ENCODE results near the gene LRBA.

Gene LRBA

DNA sequence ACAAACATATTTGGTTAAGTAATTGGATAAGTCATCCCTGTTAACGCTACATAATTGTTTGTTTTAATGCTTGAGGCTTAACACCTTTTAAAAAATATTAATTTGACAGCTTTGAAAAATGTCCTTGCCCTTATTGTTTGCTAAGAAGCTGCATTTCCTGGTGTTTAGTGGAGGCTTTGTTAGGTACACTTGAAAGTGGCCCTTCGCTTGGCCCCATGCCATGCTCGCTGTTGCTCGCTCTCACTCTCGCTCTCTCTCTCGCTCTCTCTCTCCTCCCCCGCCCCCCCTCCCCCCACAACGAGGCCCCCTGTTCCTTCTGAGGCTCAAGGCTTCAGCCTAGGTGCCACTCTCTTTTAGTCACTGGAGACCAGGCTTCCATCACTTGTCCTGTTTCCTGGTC lies 797.3 kb downstream of the LRBA start:
- Histone ChIP-seq H3K79me1 (ENCODE audit: low read depth, low read length) (no peaks in the 10 kb centered on the region), H3K4ac (ENCODE audit: low read length) (no peak overlapping the region), H3K9me3 (replicated peaks in 1 of 2; ENCODE audit: control insufficient read depth in 2 of 2, insufficient read depth in 1 of 2, low read depth in 1 of 2, low read length in 2 of 2) (no peaks in the 10 kb centered on the region), H3K4me3 (ENCODE audit: low read length in 2 of 2) (no peak overlapping the region), H3K18ac (ENCODE audit: low read length) (no peak overlapping the region), H3K4me1 (ENCODE audit: control insufficient read depth in 2 of 2, insufficient read depth in 1 of 2, low read depth in 1 of 2, low read length in 2 of 2) (peaks cover 6 to 17% of the 10 kb centered on the region in 2 donors), H2BK120ac (ENCODE audit: low read depth, low read length) (no peak overlapping the region), H3K4me2 (ENCODE audit: insufficient read depth, low read length, poor library complexity, severe bottlenecking) (no peak overlapping the region), H3K27me3 (ENCODE audit: control insufficient read depth in 3 of 3, insufficient read depth in 3 of 3, low read depth in 1 of 3, low read length in 3 of 3) (no peaks in the 10 kb centered on the region), H3K27ac (replicated peaks; ENCODE audit: low read length) (no peak overlapping the region), H2AK5ac (ENCODE audit: low read depth, low read length) (no peak overlapping the region), H2BK12ac (ENCODE audit: low read length) (no peak overlapping the region), H2BK15ac (ENCODE audit: low read length) (no peak overlapping the region), H3K23ac (ENCODE audit: low read depth, low read length, poor library complexity) (no peak overlapping the region), H2BK5ac (ENCODE audit: low read length) (no peak overlapping the region), H3K36me3 (replicated peaks in 1 of 2; ENCODE audit: control insufficient read depth in 2 of 2, insufficient read depth in 2 of 2, low read length in 2 of 2) (peaks cover 0 to 12% of the 10 kb centered on the region in 2 donors), H4K8ac (ENCODE audit: low read depth, low read length) (no peak overlapping the region), H3K9ac (ENCODE audit: low read depth, low read length, poor library complexity) (no peak overlapping the region), H3K14ac (ENCODE audit: low read length) (no peak overlapping the region), H2AFZ (ENCODE audit: low read length) (no peak overlapping the region), H4K91ac (ENCODE audit: low read depth, low read length, poor library complexity) (no peak overlapping the region)
- DNase-seq (ENCODE audit: low spot score): no peak
- no CpG with 5 or more reads among the region's 8 CpGs for WGBS, 2 donors (ENCODE audit: extremely low coverage in 2 of 2, insufficient read length in 2 of 2, insufficient replicate concordance in 1 of 2)

- H2BK120ac ChIP-seq (ENCODE audit: low read depth, low read length): no peak overlapping the region
- WGBS, 2 donors (ENCODE audit: extremely low coverage in 2 of 2, insufficient read length in 2 of 2, insufficient replicate concordance in 1 of 2): no CpG with 5 or more reads among the region's 3 CpGs
- DNase-seq (ENCODE audit: low spot score): peak; percentile 23
Observed at GRCh38 chr4:150217192-150217591, 797.9 kb downstream of the LRBA start.

DNA sequence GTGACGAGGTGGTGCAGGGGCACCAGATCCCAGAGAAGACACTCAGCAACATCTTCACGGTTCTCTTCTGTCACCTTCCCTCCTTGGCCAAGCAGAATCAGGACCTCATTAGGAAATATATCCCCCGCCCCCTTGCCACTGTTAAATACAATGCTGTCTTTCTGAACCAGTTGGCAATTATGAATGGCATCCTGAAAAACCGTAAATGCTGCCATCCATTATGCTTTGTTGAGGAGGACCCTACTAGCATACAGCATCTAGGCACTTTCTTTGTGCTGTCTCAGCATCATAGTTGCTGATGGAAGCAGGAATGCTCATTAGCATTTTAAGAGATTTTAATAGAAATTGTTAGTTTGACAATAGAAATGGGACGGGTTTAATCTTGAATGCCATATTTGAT lies 798.4 kb downstream of the LRBA start:
- no peak overlapping the region for H3K4me3 ChIP-seq (ENCODE audit: low read length in 2 of 2)
- H3K4me2 ChIP-seq (ENCODE audit: insufficient read depth, low read length, poor library complexity, severe bottlenecking): no peak overlapping the region
- no peak overlapping the region for H4K91ac ChIP-seq (ENCODE audit: low read depth, low read length, poor library complexity)
- no peak overlapping the region for H2BK5ac ChIP-seq (ENCODE audit: low read length)
- peak overlapping the region; percentile 42 for H3K18ac ChIP-seq (ENCODE audit: low read length)
- H3K4me1 ChIP-seq (ENCODE audit: control insufficient read depth in 2 of 2, insufficient read depth in 1 of 2, low read depth in 1 of 2, low read length in 2 of 2): peaks cover 6 to 17% of the 10 kb centered on the region in 2 donors
- no peak overlapping the region for H3K14ac ChIP-seq (ENCODE audit: low read length)
- H3K23ac ChIP-seq (ENCODE audit: low read depth, low read length, poor library complexity): no peak overlapping the region
- no peak overlapping the region for H2AFZ ChIP-seq (ENCODE audit: low read length)
- DNase-seq (ENCODE audit: low spot score): no peak
- H2BK12ac ChIP-seq (ENCODE audit: low read length): no peak overlapping the region
- no peak overlapping the region for H3K9ac ChIP-seq (ENCODE audit: low read depth, low read length, poor library complexity)
- no peaks in the 10 kb centered on the region for H3K27me3 ChIP-seq (ENCODE audit: control insufficient read depth in 3 of 3, insufficient read depth in 3 of 3, low read depth in 1 of 3, low read length in 3 of 3)
- H3K4ac ChIP-seq (ENCODE audit: low read length): no peak overlapping the region
- WGBS, 2 donors (ENCODE audit: extremely low coverage in 2 of 2, insufficient read length in 2 of 2, insufficient replicate concordance in 1 of 2): no CpG with 5 or more reads among the region's 5 CpGs
- no peaks in the 10 kb centered on the region for H3K79me1 ChIP-seq (ENCODE audit: low read depth, low read length)
- H3K27ac ChIP-seq (replicated peaks; ENCODE audit: low read length): no peak overlapping the region
- H4K8ac ChIP-seq (ENCODE audit: low read depth, low read length): no peak overlapping the region
- H3K9me3 ChIP-seq (replicated peaks in 1 of 2; ENCODE audit: control insufficient read depth in 2 of 2, insufficient read depth in 1 of 2, low read depth in 1 of 2, low read length in 2 of 2): no peaks in the 10 kb centered on the region
- H3K36me3 ChIP-seq (replicated peaks in 1 of 2; ENCODE audit: control insufficient read depth in 2 of 2, insufficient read depth in 2 of 2, low read length in 2 of 2): peaks cover 0 to 3% of the 10 kb centered on the region in 2 donors
- no peak overlapping the region for H2BK120ac ChIP-seq (ENCODE audit: low read depth, low read length)
- H2AK5ac ChIP-seq (ENCODE audit: low read depth, low read length): no peak overlapping the region
- no peak overlapping the region for H2BK15ac ChIP-seq (ENCODE audit: low read length)

More at GRCh38 chr4:150217192-150217591, 797.9 kb downstream of the LRBA start:
- no peak overlapping the region for H4K8ac ChIP-seq (ENCODE audit: low read depth, low read length)
- no peak overlapping the region for H3K4me2 ChIP-seq (ENCODE audit: insufficient read depth, low read length, poor library complexity, severe bottlenecking)
- H2AK5ac ChIP-seq (ENCODE audit: low read depth, low read length): no peak overlapping the region
- no peaks in the 10 kb centered on the region for H3K9me3 ChIP-seq (replicated peaks in 1 of 2; ENCODE audit: control insufficient read depth in 2 of 2, insufficient read depth in 1 of 2, low read depth in 1 of 2, low read length in 2 of 2)
- H2BK12ac ChIP-seq (ENCODE audit: low read length): no peak overlapping the region
- H3K23ac ChIP-seq (ENCODE audit: low read depth, low read length, poor library complexity): no peak overlapping the region
- peaks cover 6 to 17% of the 10 kb centered on the region in 2 donors for H3K4me1 ChIP-seq (ENCODE audit: control insufficient read depth in 2 of 2, insufficient read depth in 1 of 2, low read depth in 1 of 2, low read length in 2 of 2)
- H3K4me3 ChIP-seq (ENCODE audit: low read length in 2 of 2): no peak overlapping the region
- H3K9ac ChIP-seq (ENCODE audit: low read depth, low read length, poor library complexity): no peak overlapping the region
- H3K18ac ChIP-seq (ENCODE audit: low read length): no peak overlapping the region
- peaks cover 0 to 7% of the 10 kb centered on the region in 2 donors for H3K36me3 ChIP-seq (replicated peaks in 1 of 2; ENCODE audit: control insufficient read depth in 2 of 2, insufficient read depth in 2 of 2, low read length in 2 of 2)
- no peak overlapping the region for H2BK5ac ChIP-seq (ENCODE audit: low read length)
- H2AFZ ChIP-seq (ENCODE audit: low read length): peak overlapping the region; percentile 36
- no peak overlapping the region for H3K14ac ChIP-seq (ENCODE audit: low read length)
- H3K27ac ChIP-seq (replicated peaks; ENCODE audit: low read length): no peak overlapping the region
- no peak overlapping the region for H2BK15ac ChIP-seq (ENCODE audit: low read length)
- H4K91ac ChIP-seq (ENCODE audit: low read depth, low read length, poor library complexity): no peak overlapping the region
- no peaks in the 10 kb centered on the region for H3K27me3 ChIP-seq (ENCODE audit: control insufficient read depth in 3 of 3, insufficient read depth in 3 of 3, low read depth in 1 of 3, low read length in 3 of 3)
- H3K4ac ChIP-seq (ENCODE audit: low read length): no peak overlapping the region
- no peaks in the 10 kb centered on the region for H3K79me1 ChIP-seq (ENCODE audit: low read depth, low read length)

DNA sequence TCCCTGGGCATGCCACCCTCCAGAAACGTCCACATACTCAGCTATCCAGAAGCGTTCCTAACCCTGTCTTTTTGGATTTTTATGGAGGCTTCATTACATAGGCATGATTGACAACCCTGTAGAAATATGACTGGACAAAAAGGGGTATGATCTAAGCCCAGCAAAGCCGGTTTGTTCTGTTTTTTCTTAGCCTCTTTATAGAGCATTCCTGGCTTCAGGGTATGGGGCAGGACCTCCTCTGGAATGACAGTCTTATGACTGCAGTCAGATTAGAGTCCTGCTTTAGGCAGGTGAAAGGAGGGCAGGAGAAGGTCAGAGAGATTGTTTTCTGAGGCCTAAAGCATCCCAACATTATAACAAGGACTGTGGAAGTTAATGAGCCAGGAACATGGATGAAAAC lies 799.5 kb downstream of the LRBA start:
- H3K14ac ChIP-seq (ENCODE audit: low read length): no peak overlapping the region
- peaks cover 0 to 6% of the 10 kb centered on the region in 2 donors for H3K36me3 ChIP-seq (replicated peaks in 1 of 2; ENCODE audit: control insufficient read depth in 2 of 2, insufficient read depth in 2 of 2, low read length in 2 of 2)
- no peak overlapping the region for H2BK15ac ChIP-seq (ENCODE audit: low read length)
- no peak overlapping the region for H4K8ac ChIP-seq (ENCODE audit: low read depth, low read length)
- no peak overlapping the region for H2AK5ac ChIP-seq (ENCODE audit: low read depth, low read length)
- H3K4me3 ChIP-seq (ENCODE audit: low read length in 2 of 2): no peak overlapping the region
- H3K4ac ChIP-seq (ENCODE audit: low read length): no peak overlapping the region
- H3K79me1 ChIP-seq (ENCODE audit: low read depth, low read length): no peaks in the 10 kb centered on the region
- no peak overlapping the region for H2BK120ac ChIP-seq (ENCODE audit: low read depth, low read length)
- no peak for DNase-seq (ENCODE audit: low spot score)
- no peak overlapping the region for H2BK5ac ChIP-seq (ENCODE audit: low read length)
- H3K27ac ChIP-seq (replicated peaks; ENCODE audit: low read length): no peak overlapping the region
- no peak overlapping the region for H3K23ac ChIP-seq (ENCODE audit: low read depth, low read length, poor library complexity)
- no peak overlapping the region for H3K9ac ChIP-seq (ENCODE audit: low read depth, low read length, poor library complexity)
- H2AFZ ChIP-seq (ENCODE audit: low read length): no peak overlapping the region
- WGBS, 2 donors (ENCODE audit: extremely low coverage in 2 of 2, insufficient read length in 2 of 2, insufficient replicate concordance in 1 of 2): no CpG with 5 or more reads among the region's 3 CpGs
- H4K91ac ChIP-seq (ENCODE audit: low read depth, low read length, poor library complexity): no peak overlapping the region
- H3K4me2 ChIP-seq (ENCODE audit: insufficient read depth, low read length, poor library complexity, severe bottlenecking): no peak overlapping the region
- no peak overlapping the region for H3K18ac ChIP-seq (ENCODE audit: low read length)
- H3K9me3 ChIP-seq (replicated peaks in 1 of 2; ENCODE audit: control insufficient read depth in 2 of 2, insufficient read depth in 1 of 2, low read depth in 1 of 2, low read length in 2 of 2): no peaks in the 10 kb centered on the region
- H3K27me3 ChIP-seq (ENCODE audit: control insufficient read depth in 3 of 3, insufficient read depth in 3 of 3, low read depth in 1 of 3, low read length in 3 of 3): no peaks in the 10 kb centered on the region
- no peak overlapping the region for H2BK12ac ChIP-seq (ENCODE audit: low read length)
- H3K4me1 ChIP-seq (ENCODE audit: control insufficient read depth in 2 of 2, insufficient read depth in 1 of 2, low read depth in 1 of 2, low read length in 2 of 2): peaks cover 6 to 19% of the 10 kb centered on the region in 2 donors
